Measurements from ENCODE around the gene RNF150.
A peak's percentile ranks its signal among the peaks of the same experiment; 100 is the strongest.

The RNF150 gene

GRCh38 chr4:141077611-141078225, 55.6 kb downstream of the RNF150 start:
- DNase-seq (ENCODE audit: extremely low read depth, low read depth) = no peak
- no peak for TF ChIP-seq CTCF (IDR thresholded peaks at IDR 0.05; ENCODE audit: low read depth, low read length)

GRCh38 chr4:141075553-141075952, 57.7 kb downstream of the RNF150 start:
- no peak for DNase-seq (ENCODE audit: extremely low read depth, low read depth)
- TF ChIP-seq CTCF (IDR thresholded peaks at IDR 0.05; ENCODE audit: low read depth, low read length) = no peak

- peak; percentile 12 for DNase-seq (ENCODE audit: extremely low read depth, low read depth)
- TF ChIP-seq CTCF (IDR thresholded peaks at IDR 0.05; ENCODE audit: low read depth, low read length) = no peak
These were observed 59.0 kb downstream of the RNF150 start for GRCh38 chr4:141074098-141074878.

- no peak for TF ChIP-seq CTCF (IDR thresholded peaks at IDR 0.05; ENCODE audit: low read depth, low read length)
- no peak for DNase-seq (ENCODE audit: extremely low read depth, low read depth)
These were observed 66.6 kb downstream of the RNF150 start for GRCh38 chr4:141066690-141067089.

- no peak for DNase-seq (ENCODE audit: extremely low read depth, low read depth)
- no peak for TF ChIP-seq CTCF (IDR thresholded peaks at IDR 0.05; ENCODE audit: low read depth, low read length)
These were observed 67.4 kb downstream of the RNF150 start for GRCh38 chr4:141065872-141066271.

- no peak for DNase-seq (ENCODE audit: extremely low read depth, low read depth)
- no peak for TF ChIP-seq CTCF (IDR thresholded peaks at IDR 0.05; ENCODE audit: low read depth, low read length)
These were observed 70.6 kb downstream of the RNF150 start for GRCh38 chr4:141062651-141063050.

All from AG09319 (cell line).